Measurements from ENCODE around the gene DEFB116. TPM values are rescaled to one million over a fixed set of nuclear protein-coding genes. Genes with fewer than 3 reads are reported as not detected.

The DEFB116 gene
- total RNA-seq, 1 donor from 2014 or later: not detected

GRCh38 chr20:31278178-31278577, 30.2 kb downstream of the DEFB116 start:
- Mint-ChIP-seq H3K4me3 (no peak overlapping the region), H3K27ac (no peak overlapping the region), H3K9me3 (peaks cover 15% of the 10 kb centered on the region), H3K27me3 (no peaks in the 10 kb centered on the region), H3K4me1 (no peaks in the 10 kb centered on the region), H3K36me3 (ENCODE audit: low read depth) (no peaks in the 10 kb centered on the region)
- intact Hi-C loops (cut with micrococcal nuclease): no loop called here
- POLR2A ChIA-PET: no interaction called here
- no peak for TF ChIP-seq CTCF (IDR thresholded peaks at IDR 0.05)
- DNase-seq (no peak), ATAC-seq (ENCODE audit: low read depth) (no peak)
- CTCF ChIA-PET: no interaction called here

- no peaks in the 10 kb centered on the region for H3K36me3 Mint-ChIP-seq (ENCODE audit: low read depth)
- no peaks in the 10 kb centered on the region for H3K4me1 Mint-ChIP-seq
- CTCF ChIA-PET: no interaction called here
- H3K27me3 Mint-ChIP-seq: no peaks in the 10 kb centered on the region
- DNase-seq (no peak), ATAC-seq (ENCODE audit: low read depth) (no peak)
- intact Hi-C loops (cut with micrococcal nuclease): no loop called here
- POLR2A ChIA-PET: no interaction called here
- no peak overlapping the region for H3K4me3 Mint-ChIP-seq
- no peak overlapping the region for H3K27ac Mint-ChIP-seq
- TF ChIP-seq CTCF (IDR thresholded peaks at IDR 0.05): no peak
- peaks cover 29% of the 10 kb centered on the region for H3K9me3 Mint-ChIP-seq
These were observed 33.9 kb downstream of the DEFB116 start for GRCh38 chr20:31274441-31274840.

GRCh38 chr20:31260326-31260932, 48.0 kb downstream of the DEFB116 start:
- H3K27ac Mint-ChIP-seq: no peak overlapping the region
- ATAC-seq (ENCODE audit: low read depth): no peak

GRCh38 chr20:31257364-31257763, 51.0 kb downstream of the DEFB116 start, which contains the start of gene DEFB115:
DEFB115 (plus strand) TSS chr20:31257664; CDS start chr20:31257664, 0 bp downstream.
- intact Hi-C loops (cut with micrococcal nuclease): no loop called here
- no peak within 1 kb of the TSS for H3K27ac Mint-ChIP-seq
- no peaks in the 10 kb centered on the region for H3K27me3 Mint-ChIP-seq
- TF ChIP-seq CTCF (IDR thresholded peaks at IDR 0.05): no peak
- no peak for DNase-seq
- H3K36me3 Mint-ChIP-seq (ENCODE audit: low read depth): no peaks in the 10 kb centered on the region
- ChIA-PET CTCF (no interaction called here), POLR2A (no interaction called here)
- no peaks in the 10 kb centered on the region for H3K4me1 Mint-ChIP-seq
- peaks cover 10% of the 10 kb centered on the region for H3K9me3 Mint-ChIP-seq
- no peak within 1 kb of the TSS for H3K4me3 Mint-ChIP-seq
- no peak for ATAC-seq (ENCODE audit: low read depth)

More at GRCh38 chr20:31260326-31260932, 48.0 kb downstream of the DEFB116 start:
- ChIA-PET CTCF (no interaction called here), POLR2A (no interaction called here)
- intact Hi-C loops (cut with micrococcal nuclease): no loop called here
- H3K4me3 Mint-ChIP-seq: no peak overlapping the region
- H3K4me1 Mint-ChIP-seq: no peaks in the 10 kb centered on the region
- no peak for TF ChIP-seq CTCF (IDR thresholded peaks at IDR 0.05)
- H3K36me3 Mint-ChIP-seq (ENCODE audit: low read depth): no peaks in the 10 kb centered on the region
- peaks cover 10% of the 10 kb centered on the region for H3K9me3 Mint-ChIP-seq
- DNase-seq: no peak
- H3K27me3 Mint-ChIP-seq: no peaks in the 10 kb centered on the region

- no peaks in the 10 kb centered on the region for H3K36me3 Mint-ChIP-seq (ENCODE audit: low read depth)
- TF ChIP-seq CTCF (IDR thresholded peaks at IDR 0.05): no peak
- intact Hi-C loops (cut with micrococcal nuclease): no loop called here
- H3K9me3 Mint-ChIP-seq: peaks cover 10% of the 10 kb centered on the region
- H3K27me3 Mint-ChIP-seq: no peaks in the 10 kb centered on the region
- ChIA-PET CTCF (no interaction called here), POLR2A (no interaction called here)
- ATAC-seq (ENCODE audit: low read depth): no peak
- no peak overlapping the region for H3K4me3 Mint-ChIP-seq
- H3K4me1 Mint-ChIP-seq: no peaks in the 10 kb centered on the region
- DNase-seq: no peak
- H3K27ac Mint-ChIP-seq: no peak overlapping the region
These were observed 51.4 kb downstream of the DEFB116 start for GRCh38 chr20:31256959-31257358.

Other genes starting within 250 kb of the DEFB116 start
- gene DEFB115, start 50.9 kb downstream of the DEFB116 start, total RNA-seq: not detected in 2 replicates
- gene DEFB118, start 60.0 kb upstream of the DEFB116 start, total RNA-seq: not detected in 2 replicates
- not detected in 2 replicates for gene DEFB119, start 82.0 kb upstream of the DEFB116 start, total RNA-seq
- gene DEFB121, start 97.6 kb upstream of the DEFB116 start, total RNA-seq: not detected in 2 replicates
- gene DEFB123, start 132.0 kb upstream of the DEFB116 start, total RNA-seq: not detected in 2 replicates
- gene DEFB124, start 166.5 kb upstream of the DEFB116 start, total RNA-seq: not detected in 2 replicates
- gene REM1, start 166.7 kb upstream of the DEFB116 start, total RNA-seq: not detected in 2 replicates
- 77.5 and 90.9 TPM in 2 replicates for gene HM13, start 205.9 kb upstream of the DEFB116 start, total RNA-seq

All from activated B cell treated with CpG ODN at 0.5 μM for 24 hours (primary cell).